ENCODE results near the gene UBE2O.

The UBE2O gene

DNA sequence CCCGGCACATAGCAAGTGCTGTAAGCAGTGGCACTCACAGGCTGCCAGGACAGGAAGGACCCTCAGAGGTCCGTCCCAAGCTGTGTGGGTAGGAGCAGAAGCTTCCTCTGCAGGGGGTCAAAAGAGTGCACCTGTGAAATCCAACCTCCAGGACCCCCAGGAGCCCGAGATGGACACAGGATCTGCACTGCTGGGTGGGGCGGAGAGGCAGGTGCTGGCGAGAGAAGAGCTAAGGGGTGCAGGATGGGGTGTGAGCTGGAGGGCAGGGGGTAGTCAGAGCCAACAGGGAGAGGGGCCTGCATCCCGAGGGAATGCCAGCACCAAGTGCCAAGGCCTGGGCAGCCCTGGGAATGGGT lies 13.8 kb upstream of the UBE2O start:
- DNase-seq (ENCODE audit: low read depth), result no peak

DNA sequence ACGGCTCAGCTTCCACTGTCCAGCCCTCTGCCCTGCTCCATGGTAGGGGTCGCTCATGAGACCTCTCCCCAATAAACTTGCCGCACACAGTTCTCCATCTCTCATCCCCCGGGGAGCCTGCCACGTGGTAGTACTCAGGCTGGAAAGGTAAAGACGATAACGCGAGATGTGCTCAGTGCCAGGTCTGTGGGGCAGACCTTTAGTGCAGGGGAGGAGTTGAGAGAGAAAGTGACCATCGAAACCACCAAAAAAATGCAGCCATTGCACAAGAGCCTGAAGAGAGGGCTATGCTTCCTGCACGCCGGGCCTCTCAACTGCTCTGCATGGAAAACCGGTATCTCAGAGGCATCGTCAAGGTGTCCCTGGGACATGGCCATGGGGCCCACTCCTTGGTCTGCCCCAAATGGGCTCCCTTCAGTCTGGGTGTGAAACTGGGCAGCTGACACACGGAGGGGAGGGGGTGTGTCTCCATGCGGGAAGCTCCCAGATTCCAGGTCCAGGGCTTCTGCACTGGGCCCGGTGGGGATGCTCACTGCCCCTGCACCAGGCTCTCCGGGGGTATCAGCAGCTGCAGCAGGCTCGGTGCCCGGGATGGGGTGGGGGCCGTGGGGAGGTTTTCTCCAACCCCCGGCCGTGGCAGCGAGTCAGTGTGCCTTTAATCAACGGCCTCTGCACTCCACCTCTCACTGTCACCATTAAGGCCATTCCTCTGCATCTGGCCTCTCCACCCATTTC lies 9.8 kb upstream of the UBE2O start:
- DNase-seq (ENCODE audit: low read depth), result no peak

GRCh38 chr17:76461765-76462555 lies 9.0 kb upstream of the UBE2O start:
- DNase-seq (ENCODE audit: low read depth), result no peak

DNA sequence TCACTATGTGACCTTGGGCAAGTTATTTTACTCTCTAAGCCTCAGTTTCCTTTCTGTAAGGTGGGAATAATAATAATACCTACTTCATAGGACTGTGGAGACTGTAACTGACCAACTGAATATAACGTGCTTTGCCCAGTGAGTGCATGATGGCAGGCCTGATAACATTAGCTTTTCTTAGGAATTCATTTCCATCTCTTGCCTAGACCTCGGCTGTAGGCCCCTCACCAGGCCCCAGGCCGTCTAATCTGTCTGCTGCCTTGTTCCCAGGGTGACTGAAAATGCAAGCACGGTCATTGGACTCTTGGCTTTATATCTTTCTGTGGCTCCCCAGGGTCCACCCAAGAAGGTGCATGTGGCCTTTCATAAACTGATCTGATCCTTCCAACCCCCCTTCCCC lies 6.7 kb upstream of the UBE2O start:
- DNase-seq (ENCODE audit: low read depth), result no peak

DNA sequence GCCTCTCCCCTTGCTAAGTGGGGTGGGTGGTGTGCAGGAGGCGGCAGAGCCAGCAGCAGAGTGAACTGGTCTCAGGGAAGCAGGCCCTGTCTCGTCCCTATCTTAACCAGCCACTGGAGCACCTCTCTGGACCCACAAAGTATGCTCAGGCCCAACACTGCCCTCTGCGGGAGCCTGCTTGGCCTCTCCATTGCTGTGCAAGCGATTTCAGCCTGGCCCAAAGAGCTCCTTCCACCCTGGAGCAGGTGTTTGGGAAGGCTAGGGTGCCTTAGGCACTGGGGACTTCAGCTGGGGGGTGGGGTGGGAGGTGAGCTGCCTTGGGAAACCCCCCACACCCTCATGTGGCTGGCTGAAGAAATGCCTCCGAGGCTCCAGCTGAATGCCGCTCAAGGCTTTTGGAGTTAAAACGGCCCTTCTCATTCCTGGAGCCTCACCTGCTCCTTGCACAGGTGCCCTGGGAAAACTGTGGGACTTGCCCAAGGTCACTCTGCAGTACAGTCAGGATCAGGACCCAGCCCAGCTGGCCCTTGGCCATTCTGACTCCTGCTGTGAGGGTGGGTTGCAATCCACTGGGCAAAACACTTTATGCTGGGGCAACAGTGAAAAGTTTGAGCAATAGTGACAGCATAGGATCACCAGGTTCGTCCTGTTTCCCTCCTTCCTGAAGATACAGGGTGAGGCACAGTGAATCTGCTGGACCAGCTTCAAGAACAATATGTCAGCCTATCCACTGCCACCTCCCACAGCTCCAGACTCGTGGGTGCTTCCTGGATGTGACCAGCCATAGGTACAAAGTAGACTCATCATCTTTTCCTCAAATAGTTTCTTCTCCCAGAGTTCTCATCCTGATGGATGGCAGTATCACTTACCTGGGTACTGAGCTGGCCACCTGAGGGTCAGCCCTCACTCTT lies 5.9 kb upstream of the UBE2O start:
- DNase-seq (ENCODE audit: low read depth), result peak; percentile 17

DNA sequence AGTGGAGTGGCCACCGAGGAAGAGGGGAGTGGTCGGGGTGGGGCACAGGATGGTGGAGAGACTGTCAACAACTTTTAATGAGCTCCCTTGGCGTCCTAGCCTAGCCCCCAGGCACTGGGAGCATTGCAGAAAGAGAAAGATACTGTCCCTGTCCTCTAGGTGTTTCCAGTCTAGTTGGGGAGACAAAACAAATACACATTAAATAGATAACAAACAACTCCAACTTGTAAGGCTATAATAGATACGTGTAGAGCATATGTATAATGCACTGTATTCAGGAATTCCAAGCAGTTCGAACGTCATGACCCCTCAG lies 435 bp upstream of the UBE2O start:
- DNase-seq (ENCODE audit: low read depth), result no peak

- DNase-seq (ENCODE audit: low read depth), result no peak
These were observed 759 bp downstream of the UBE2O start for GRCh38 chr17:76452127-76452659.

- no peak for DNase-seq (ENCODE audit: low read depth)
These were observed 1.4 kb downstream of the UBE2O start for GRCh38 chr17:76451506-76451905.

GRCh38 chr17:76449126-76449525 lies 3.8 kb downstream of the UBE2O start:
- no peak for DNase-seq (ENCODE audit: low read depth)

GRCh38 chr17:76447931-76448652 lies 4.9 kb downstream of the UBE2O start:
- DNase-seq (ENCODE audit: low read depth), result no peak

DNA sequence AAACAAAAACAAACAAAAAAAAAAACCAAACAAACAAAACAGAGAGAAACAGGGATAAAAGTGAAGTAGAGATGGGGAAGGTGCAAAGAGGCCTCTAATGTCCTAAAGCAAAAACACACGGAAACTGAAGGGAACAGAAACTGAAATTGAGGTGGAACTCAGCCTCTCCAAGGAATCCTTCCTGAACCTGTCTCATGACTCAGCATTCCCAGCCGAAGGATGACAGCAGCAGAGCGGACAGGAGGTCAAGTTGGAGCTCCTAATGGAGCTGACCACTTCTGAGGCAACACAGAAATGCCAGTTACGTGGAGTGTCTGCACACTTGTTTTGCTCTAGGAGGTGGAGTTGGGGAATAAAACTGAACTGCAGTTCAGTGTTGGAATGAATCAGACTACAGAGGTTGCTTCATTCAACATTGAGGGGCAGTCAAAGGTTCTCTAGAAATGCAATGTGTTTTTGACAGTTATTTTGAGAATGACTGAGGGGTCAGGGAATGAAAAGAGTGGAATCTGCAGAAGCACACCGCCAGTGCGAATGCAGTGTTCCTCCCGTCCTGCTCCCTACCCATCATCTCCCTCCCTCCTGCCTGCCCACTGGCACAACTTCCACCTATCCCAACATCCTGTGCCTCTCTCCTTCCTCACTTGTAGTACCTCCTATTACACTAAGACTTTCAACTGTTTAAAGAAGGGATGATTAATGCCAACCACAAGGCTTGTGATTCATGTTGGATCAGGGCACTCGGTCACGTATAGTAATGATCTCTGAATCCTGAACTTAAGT lies 6.3 kb downstream of the UBE2O start:
- no peak for DNase-seq (ENCODE audit: low read depth)

- DNase-seq (ENCODE audit: low read depth), result no peak
These were observed 7.1 kb downstream of the UBE2O start for GRCh38 chr17:76445697-76446448.

DNA sequence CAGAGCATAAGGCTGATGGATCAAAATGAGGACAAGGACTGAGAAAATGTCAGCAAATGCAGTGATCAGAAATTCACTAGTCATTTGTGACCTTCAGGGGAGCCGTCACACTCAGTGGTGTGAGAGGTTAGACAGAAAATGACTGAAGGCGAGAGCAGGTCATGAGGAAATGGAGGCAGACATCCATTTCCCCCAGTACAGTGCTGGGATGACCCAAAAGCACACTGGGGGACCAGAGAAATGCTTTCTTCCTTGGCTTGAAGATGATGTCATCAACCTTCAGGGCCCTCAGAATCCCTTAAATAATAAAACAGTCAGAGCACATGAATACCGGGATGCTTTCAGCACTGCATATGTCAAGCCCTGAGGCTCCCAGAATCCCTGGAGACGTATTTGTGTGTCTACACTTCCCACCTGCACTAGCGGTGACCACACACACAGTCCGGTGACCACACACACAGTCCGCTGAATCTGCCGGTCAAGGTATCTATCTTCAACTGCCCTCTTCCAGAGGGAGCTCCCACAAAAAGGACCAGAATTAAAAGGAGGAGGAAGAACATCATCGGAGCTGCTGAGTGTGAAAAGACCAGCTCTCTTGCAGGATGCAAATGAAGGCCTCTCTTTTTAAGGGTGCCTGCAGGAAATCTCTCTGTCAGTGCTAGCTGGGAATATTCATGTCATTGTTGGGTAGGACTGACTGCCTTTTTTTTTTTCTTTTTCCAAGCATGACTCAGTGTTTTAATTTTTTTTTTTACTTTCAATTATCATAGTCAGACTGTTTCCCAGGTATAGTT lies 8.2 kb downstream of the UBE2O start:
- no peak for DNase-seq (ENCODE audit: low read depth)

- no peak for DNase-seq (ENCODE audit: low read depth)
These were observed 10.3 kb downstream of the UBE2O start for GRCh38 chr17:76442341-76443338.

- no peak for DNase-seq (ENCODE audit: low read depth)
These were observed 11.1 kb downstream of the UBE2O start for GRCh38 chr17:76441686-76442340.

- DNase-seq (ENCODE audit: low read depth), result no peak
These were observed 12.1 kb downstream of the UBE2O start for GRCh38 chr17:76440751-76441362.

- DNase-seq (ENCODE audit: low read depth), result no peak
These were observed 13.5 kb downstream of the UBE2O start for GRCh38 chr17:76439314-76439928.

Measured in fibroblast of the conjunctiva (primary cell).